Stomach (tissue), 4 donors: ENCODE results near the gene ZBTB34.

Experiments
- CTCF ChIP-seq, 7 experiments: fragments of 450-650 bp in 4 of 7; fragments of 200-600 bp in 3 of 7; sonication (generic) in 3 of 7; IDR thresholded peaks; one replicate each; pipeline ENCODE4 v1.5.1; 2016 to 2019; ENCODE audit warnings: antibody characterized with exemption in 7 of 7, control low read depth in 2 of 7, mild to moderate bottlenecking in 1 of 7
- POLR2A ChIP-seq, 4 donors: fragments of 450-650 bp; IDR thresholded peaks; one replicate each; pipeline ENCODE4 v1.6.1; 2016; ENCODE audit warnings: antibody characterized with exemption in 4 of 4, control low read depth in 2 of 4, mild to moderate bottlenecking in 1 of 4, moderate library complexity in 1 of 4
- POLR2AphosphoS5 ChIP-seq, 3 donors: sonication (generic); formaldehyde crosslinking; IDR thresholded peaks; one replicate each; pipeline ENCODE4 v1.6.1; 2016; ENCODE audit warnings: antibody characterized with exemption in 3 of 3

DNA sequence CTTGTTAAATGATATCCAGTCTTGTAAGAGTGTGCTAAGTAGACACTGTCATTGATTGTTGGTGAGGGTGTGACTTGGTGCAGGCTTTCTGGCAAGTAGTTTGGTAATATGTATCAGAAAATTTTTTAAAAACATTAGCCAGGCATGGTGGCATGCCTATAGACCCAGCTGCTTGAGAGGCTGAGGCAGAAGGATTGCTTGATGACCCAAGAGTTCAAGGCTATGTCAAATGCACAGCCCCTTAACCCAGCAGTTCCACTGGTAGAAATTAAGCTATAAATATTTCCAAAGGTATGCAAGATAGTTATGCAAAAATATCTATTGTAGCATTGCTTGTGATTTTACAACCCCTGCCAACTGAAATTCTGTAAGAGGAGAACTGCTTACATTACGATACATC lies 31.4 kb upstream of the ZBTB34 start:
- TF ChIP-seq CTCF (IDR thresholded peaks at IDR 0.05) (no peak), POLR2AphosphoS5 (IDR thresholded peaks at IDR 0.05) (no peak), POLR2A (IDR thresholded peaks at IDR 0.05) (no peak)
